Choroid plexus epithelial cell (primary cell): ENCODE measurements around the gene TWIST1.

Experiments used
- DNase-seq: peaks from one replicate; pipeline ENCODE4 v3.0.0-alpha.2; 2010; ENCODE audit warnings: low read depth
- H3K4me3 ChIP-seq: 2 replicates; pipeline ENCODE4 v1.5.1; 2011; ENCODE audit warnings: low read depth, mild to moderate bottlenecking, control low read depth, low read length, moderate library complexity
- CTCF ChIP-seq: conservative IDR thresholded peaks from 2 replicates; pipeline ENCODE4 v1.5.1; 2011; ENCODE audit warnings: low read depth, mild to moderate bottlenecking, control low read depth, inconsistent platforms, low read length, moderate library complexity

The TWIST1 gene

GRCh38 chr7:19139706-19140327, 22.4 kb upstream of the TWIST1 start:
- no peak for TF ChIP-seq CTCF
- no peak for DNase-seq
- H3K4me3 ChIP-seq: no peak overlapping the region

GRCh38 chr7:19133886-19134285, 16.4 kb upstream of the TWIST1 start:
- no peak overlapping the region for H3K4me3 ChIP-seq
- TF ChIP-seq CTCF: no peak
- DNase-seq: peak; percentile 52

GRCh38 chr7:19133390-19133789, 16.0 kb upstream of the TWIST1 start:
- no peak for DNase-seq
- H3K4me3 ChIP-seq: no peak overlapping the region
- no peak for TF ChIP-seq CTCF

GRCh38 chr7:19128856-19129255, 11.4 kb upstream of the TWIST1 start:
- H3K4me3 ChIP-seq: no peak overlapping the region
- DNase-seq: peak; percentile 49
- no peak for TF ChIP-seq CTCF

- peak; percentile 86 for TF ChIP-seq CTCF
- peak; percentile 90 for DNase-seq
- no peak overlapping the region for H3K4me3 ChIP-seq
Observed at GRCh38 chr7:19121977-19122588, 4.6 kb upstream of the TWIST1 start.

- peak overlapping the region; percentile 4 for H3K4me3 ChIP-seq
- DNase-seq: no peak
- no peak for TF ChIP-seq CTCF
Observed at GRCh38 chr7:19119870-19120486, 2.5 kb upstream of the TWIST1 start.

GRCh38 chr7:19119372-19119771, 1.9 kb upstream of the TWIST1 start:
- no peak for TF ChIP-seq CTCF
- H3K4me3 ChIP-seq: peak overlapping the region; percentile 99
- DNase-seq: no peak
